HepG2 (cell line): ENCODE data around the gene TXNRD2. TPM values are rescaled to one million over a fixed set of nuclear protein-coding genes. Genes with fewer than 3 reads are reported as not detected.

Experiments used
- CBFB ChIP-seq: sonication (generic); formaldehyde crosslinking; IDR thresholded peaks from 2 replicates; pipeline ENCODE4 v1.4.0; 2020; ENCODE audit warnings: missing genetic modification reagents
- FOXA3 ChIP-seq: IDR thresholded peaks from 2 replicates; pipeline ENCODE4 v1.6.1; 2016; ENCODE audit warnings: missing genetic modification reagents, missing compliant biosample characterization
- MAFF ChIP-seq: IDR thresholded peaks from 2 replicates; pipeline ENCODE4 v1.6.1; 2011; ENCODE audit warnings: low read depth, low read length, improper control_type of control experiment
- STAT5B ChIP-seq: sonication (generic); formaldehyde crosslinking; IDR thresholded peaks from 2 replicates; pipeline ENCODE4 v1.4.0; 2020; ENCODE audit warnings: missing genetic modification reagents
- WIZ ChIP-seq: sonication (generic); formaldehyde crosslinking; IDR thresholded peaks from 2 replicates; pipeline ENCODE4 v1.5.1; 2020; ENCODE audit warnings: mild to moderate bottlenecking, missing genetic modification reagents
- ZMYM2 ChIP-seq: sonication (generic); formaldehyde crosslinking; IDR thresholded peaks from 2 replicates; pipeline ENCODE4 v1.8.0; 2022; ENCODE audit warnings: mild to moderate bottlenecking, missing genetic modification reagents
- ZNF564 ChIP-seq: sonication (generic); formaldehyde crosslinking; IDR thresholded peaks from 2 replicates; pipeline ENCODE4 v1.8.1; 2023; ENCODE audit warnings: mild to moderate bottlenecking, missing genetic modification reagents
- ZNF710 ChIP-seq: sonication (generic); formaldehyde crosslinking; IDR thresholded peaks from 2 replicates; pipeline ENCODE4 v1.5.0; 2020; ENCODE audit warnings: mild to moderate bottlenecking, missing genetic modification reagents, borderline replicate concordance
- ZSCAN20 ChIP-seq: sonication (generic); formaldehyde crosslinking; IDR thresholded peaks from 2 replicates; pipeline ENCODE4 v1.4.0; 2020; ENCODE audit warnings: missing genetic modification reagents, mild to moderate bottlenecking, borderline replicate concordance
- polyA plus RNA-seq, 8 experiments: library from polyadenylated mRNA; depleted of rRNA in 3 of 8; stranded (reverse) in 7 of 8; unstranded in 1 of 8; fragments of >200 nt; fragmentation: Illumina TruSeq in 4 of 8; extraction: Trizol in 4 of 8; gene quantifications; 2 replicates each; pipeline versions ENCODE4 v1.2.1 to v1.2.3, GENCODE V29; 2011 to 2016; ENCODE audit warnings: low read depth in 4 of 8, missing spikeins in 1 of 8, mixed read lengths in 1 of 8; ENCODE audit not compliant: insufficient read depth in 1 of 8
- total RNA-seq, 5 experiments: library from RNA; depleted of rRNA; stranded (reverse); fragments of >200 nt; fragmentation: Illumina TruSeq; extraction: Trizol; gene quantifications; 2 replicates each; pipeline ENCODE4 v1.2.3, GENCODE V29; 2016; ENCODE audit warnings: low read depth in 1 of 5
- TF ChIP-seq, protein P1 (sequence below): sonication (generic); formaldehyde crosslinking; IDR thresholded peaks from 2 replicates; pipeline ENCODE4 v1.9.0; 2021; ENCODE audit warnings: missing genetic modification reagents, mild to moderate bottlenecking, borderline replicate concordance

The TXNRD2 gene
- total and polyA plus RNA-seq, 2 of the 13 experiments (the other 11 are each of a cell fraction or from before 2014, with no cell fraction given) = 17.5 to 18.6 TPM

- TF ChIP-seq, protein P1, sequence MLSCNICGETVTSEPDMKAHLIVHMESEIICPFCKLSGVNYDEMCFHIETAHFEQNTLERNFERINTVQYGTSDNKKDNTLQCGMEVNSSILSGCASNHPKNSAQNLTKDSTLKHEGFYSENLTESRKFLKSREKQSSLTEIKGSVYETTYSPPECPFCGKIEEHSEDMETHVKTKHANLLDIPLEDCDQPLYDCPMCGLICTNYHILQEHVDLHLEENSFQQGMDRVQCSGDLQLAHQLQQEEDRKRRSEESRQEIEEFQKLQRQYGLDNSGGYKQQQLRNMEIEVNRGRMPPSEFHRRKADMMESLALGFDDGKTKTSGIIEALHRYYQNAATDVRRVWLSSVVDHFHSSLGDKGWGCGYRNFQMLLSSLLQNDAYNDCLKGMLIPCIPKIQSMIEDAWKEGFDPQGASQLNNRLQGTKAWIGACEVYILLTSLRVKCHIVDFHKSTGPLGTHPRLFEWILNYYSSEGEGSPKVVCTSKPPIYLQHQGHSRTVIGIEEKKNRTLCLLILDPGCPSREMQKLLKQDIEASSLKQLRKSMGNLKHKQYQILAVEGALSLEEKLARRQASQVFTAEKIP (CRISPR knock-in tag) = no peak
- peak; percentile 65; the same call in 1 of the 2 replicates for TF ChIP-seq ZNF564 (CRISPR knock-in tag)
- peak; percentile 19; the same call in 1 of the 2 replicates for TF ChIP-seq WIZ (CRISPR knock-in tag)
- TF ChIP-seq CBFB (CRISPR knock-in tag) = peak; percentile 72; the same call in 1 of the 2 replicates
- 0 out of 2 replicates have a peak, but pooled peaks have one; percentile 23 for TF ChIP-seq STAT5B
- TF ChIP-seq MAFF = no peak
- TF ChIP-seq ZSCAN20 (CRISPR knock-in tag) = no peak
- TF ChIP-seq FOXA3 = peak; percentile 33; the same call in 1 of the 2 replicates
- TF ChIP-seq ZMYM2 = no peak
- peak; percentile 75 for TF ChIP-seq ZNF710 (CRISPR knock-in tag)
These were observed 86.7 kb downstream of the TXNRD2 start, which contains the start of the genes GNB1L and RTL10 (continued) for GRCh38 chr22:19854778-19855503.
